Measurements from ENCODE around the gene C11orf91.

- TF ChIP-seq CTCF (IDR thresholded peaks at IDR 0.05; ENCODE audit: low read depth, low read length) (no peak), EZH2phosphoT487 (IDR thresholded peaks at IDR 0.05; ENCODE audit: low read depth) (no peak)
These were observed 49.1 kb downstream of the C11orf91 start for GRCh38 chr11:33651555-33651954.
